K562 (cell line): Measurements from ENCODE around the gene LSM11. TPM values are rescaled to one million over a fixed set of nuclear protein-coding genes. Genes with fewer than 3 reads are reported as not detected.

ENCODE experiments used
- CBX2 ChIP-seq: fragments of 200-600 bp; sonication (generic); IDR thresholded peaks from one replicate; pipeline ENCODE4 v1.6.1; 2012; ENCODE audit warnings: mild to moderate bottlenecking, low read length, inconsistent platforms; ENCODE audit not compliant: insufficient read depth, poor library complexity, severe bottlenecking
- CEBPG ChIP-seq, 3 experiments: fragments of 200-800 bp in 1 of 3; sonication (Bioruptor generic) in 1 of 3; sonication (generic) in 1 of 3; formaldehyde crosslinking in 1 of 3; IDR thresholded peaks in 2 of 3; conservative IDR thresholded peaks in 1 of 3; 2 replicates each; pipeline versions ENCODE4 v1.6.1 to v1.8.0; 2016 to 2022; ENCODE audit warnings: missing compliant biosample characterization in 2 of 3, missing genetic modification characterization in 2 of 3, mild to moderate bottlenecking in 1 of 3, missing genetic modification reagents in 1 of 3
- EHMT2 ChIP-seq: fragments of 450-650 bp; IDR thresholded peaks from 2 replicates; pipeline ENCODE4 v1.6.1; 2018; ENCODE audit warnings: antibody characterized with exemption
- ELF1 ChIP-seq: fragments of 200-800 bp; sonication (Bioruptor generic); IDR thresholded peaks from 2 replicates; pipeline ENCODE4 v1.6.1; 2016; ENCODE audit warnings: missing genetic modification characterization, missing compliant biosample characterization
- FOXJ3 ChIP-seq: sonication (generic); formaldehyde crosslinking; IDR thresholded peaks from 2 replicates; pipeline ENCODE4 v1.4.0; 2020; ENCODE audit warnings: mild to moderate bottlenecking, missing genetic modification reagents
- FOXP1 ChIP-seq: sonication (generic); formaldehyde crosslinking; IDR thresholded peaks from 2 replicates; pipeline ENCODE4 v1.8.0; 2022; ENCODE audit warnings: mild to moderate bottlenecking, missing genetic modification reagents
- HDAC8 ChIP-seq: fragments of 450-650 bp; IDR thresholded peaks from 2 replicates; pipeline ENCODE4 v1.6.1; 2016; ENCODE audit warnings: mild to moderate bottlenecking, missing genetic modification characterization, moderate library complexity, missing compliant biosample characterization
- HINFP ChIP-seq: fragments of 450-650 bp; conservative IDR thresholded peaks from 2 replicates; pipeline ENCODE4 v1.6.1; 2016; ENCODE audit warnings: missing genetic modification characterization, low read depth, mild to moderate bottlenecking, control low read depth, missing compliant biosample characterization
- IFI16 ChIP-seq: fragments of 250-450 bp; sonication (Bioruptor Pico); IDR thresholded peaks from 2 replicates; pipeline ENCODE4 v2.1.2; 2022; ENCODE audit warnings: mild to moderate bottlenecking, inconsistent platforms
- LCOR ChIP-seq: sonication (generic); formaldehyde crosslinking; IDR thresholded peaks from 2 replicates; pipeline ENCODE4 v1.8.0; 2022; ENCODE audit warnings: mild to moderate bottlenecking, missing genetic modification reagents
- MAFG ChIP-seq: fragments of 450-650 bp; conservative IDR thresholded peaks from 2 replicates; pipeline ENCODE4 v1.6.1; 2016; ENCODE audit warnings: missing genetic modification characterization, missing compliant biosample characterization
- NCOA6 ChIP-seq: fragments of 450-650 bp; IDR thresholded peaks from 2 replicates; pipeline ENCODE4 v1.6.1; 2017; ENCODE audit warnings: mild to moderate bottlenecking
- SP1 ChIP-seq: sonication (generic); formaldehyde crosslinking; IDR thresholded peaks from 2 replicates; pipeline ENCODE4 v1.8.1; 2022; ENCODE audit warnings: mild to moderate bottlenecking, missing genetic modification reagents
- STAT6 ChIP-seq: sonication (generic); formaldehyde crosslinking; IDR thresholded peaks from 2 replicates; pipeline ENCODE4 v1.8.1; 2023; ENCODE audit warnings: mild to moderate bottlenecking, missing genetic modification reagents
- USF1 ChIP-seq: sonication (generic); formaldehyde crosslinking; IDR thresholded peaks from 2 replicates; pipeline ENCODE4 v1.9.0; 2022; ENCODE audit warnings: mild to moderate bottlenecking, missing genetic modification reagents
- ZNF174 ChIP-seq: fragments of 250-450 bp; sonication (Bioruptor Pico); IDR thresholded peaks from 2 replicates; pipeline ENCODE4 v1.4.0; 2020; ENCODE audit warnings: mild to moderate bottlenecking
- ZNF395 ChIP-seq: fragments of 200-800 bp; sonication (Bioruptor generic); IDR thresholded peaks from 2 replicates; pipeline ENCODE4 v1.6.1; 2017; ENCODE audit warnings: missing genetic modification characterization, missing compliant biosample characterization
- ZNF436 ChIP-seq: fragments of 250-450, 450-650 bp; sonication (Bioruptor Pico); formaldehyde crosslinking; IDR thresholded peaks from 2 replicates; pipeline ENCODE4 v1.7.0; 2020; ENCODE audit warnings: mild to moderate bottlenecking
- ZZZ3 ChIP-seq: fragments of 450-650 bp; IDR thresholded peaks from 2 replicates; pipeline ENCODE4 v1.6.1; 2016; ENCODE audit warnings: antibody characterized with exemption, mild to moderate bottlenecking, moderate library complexity
- polyA plus RNA-seq, 8 experiments: library from polyadenylated mRNA; depleted of rRNA in 4 of 8; stranded (reverse) in 5 of 8; unstranded in 3 of 8; fragments of >200 nt; fragmentation: Nextera tagmentation in 2 of 8; fragmentation: Illumina TruSeq in 1 of 8; extraction: Ambion mirVana in 2 of 8; extraction: Trizol in 1 of 8; gene quantifications; 2 replicates each; pipeline versions ENCODE4 v1.2.1 to v1.2.3, GENCODE V29; 2011 to 2014; ENCODE audit warnings: inconsistent platforms in 1 of 8, missing spikeins in 1 of 8
- total RNA-seq, 7 experiments: library from RNA; depleted of rRNA in 6 of 7; stranded (reverse); fragments of >200 nt in 6 of 7; fragmentation: Illumina TruSeq in 2 of 7; extraction: Trizol in 2 of 7; gene quantifications; 2 replicates each; pipeline versions ENCODE4 v1.2.1 to v1.2.3, GENCODE V29; 2011 to 2021; ENCODE audit warnings: low replicate concordance in 1 of 7

Gene LSM11
- total and polyA plus RNA-seq, 9 of the 15 experiments (the other 6 are each of a cell fraction or from before 2014, with no cell fraction given): 1.8 to 9.4 (median 4.7) TPM

GRCh38 chr5:157731272-157732129, 12.0 kb upstream of the LSM11 start, which contains the start of gene THG1L (continued):
- TF ChIP-seq SP1 (CRISPR knock-in tag): peak; percentile 90
- TF ChIP-seq CBX2: no peak
- TF ChIP-seq CEBPG (CRISPR knock-in tag; IDR thresholded peaks at IDR 0.05): no peak; the same call in 1 of the 2 replicates
- no peak for TF ChIP-seq CEBPG (tag; conservative IDR thresholded peaks at IDR 0.05 in 1 of 2, IDR thresholded peaks at IDR 0.05 in 1 of 2)
- peak; percentile 64; the same call in 1 of the 2 replicates for TF ChIP-seq EHMT2
- TF ChIP-seq HDAC8: no peak
- no peak for TF ChIP-seq FOXP1 (CRISPR knock-in tag)
- peak; percentile 85 for TF ChIP-seq LCOR (CRISPR knock-in tag)
- peak; percentile 91 for TF ChIP-seq ELF1 (tag)
- TF ChIP-seq MAFG (tag): no peak; the same call in 1 of the 2 replicates
- no peak for TF ChIP-seq ZNF436 (CRISPR knock-in tag)
- no peak; the same call in 1 of the 2 replicates for TF ChIP-seq USF1 (CRISPR knock-in tag)
- no peak for TF ChIP-seq IFI16 (CRISPR knock-in tag)
- no peak for TF ChIP-seq STAT6 (CRISPR knock-in tag)
- no peak for TF ChIP-seq HINFP
- no peak; the same call in 1 of the 2 replicates for TF ChIP-seq ZNF395 (CRISPR knock-in tag)
- no peak for TF ChIP-seq FOXJ3 (CRISPR knock-in tag)
- TF ChIP-seq ZZZ3: no peak
- TF ChIP-seq ZNF174: no peak; the same call in 1 of the 2 replicates
- TF ChIP-seq NCOA6: no peak; the same call in 1 of the 2 replicates
